ENCODE data around the gene OTUB1. TPM values are rescaled to one million over a fixed set of nuclear protein-coding genes. Genes with fewer than 3 reads are reported as not detected.
A peak's percentile ranks its signal among the peaks of the same experiment; 100 is the strongest.

OTUB1 gene
- total and polyA plus RNA-seq, 8 donors, result 15.2 to 57.8 (median 26.0) TPM

GRCh38 chr11:64020976-64021756 lies 34.9 kb downstream of the OTUB1 start:
- ATAC-seq, result no peak
- FAIRE-seq, result no peak
- Histone ChIP-seq H3K4me1 (peaks cover 4 to 9% (median 5%) of the 10 kb centered on the region in 3 donors), H3K4me3 (no peak overlapping the region), H3K36me3 (no peaks in the 10 kb centered on the region), H3K27me3 (no peaks in the 10 kb centered on the region), H3K9me3 (no peaks in the 10 kb centered on the region), H3K27ac (no peak overlapping the region)
- intact Hi-C loops (cut with DNase I), result no loop called here
- 86 to 88% methylated on average over 22 of the region's 22 CpGs for WGBS, 2 donors
- no peak for TF ChIP-seq CTCF (IDR thresholded peaks at IDR 0.05)
- DNase-seq, result peak in 1 of 6 donors; percentile 40

DNA sequence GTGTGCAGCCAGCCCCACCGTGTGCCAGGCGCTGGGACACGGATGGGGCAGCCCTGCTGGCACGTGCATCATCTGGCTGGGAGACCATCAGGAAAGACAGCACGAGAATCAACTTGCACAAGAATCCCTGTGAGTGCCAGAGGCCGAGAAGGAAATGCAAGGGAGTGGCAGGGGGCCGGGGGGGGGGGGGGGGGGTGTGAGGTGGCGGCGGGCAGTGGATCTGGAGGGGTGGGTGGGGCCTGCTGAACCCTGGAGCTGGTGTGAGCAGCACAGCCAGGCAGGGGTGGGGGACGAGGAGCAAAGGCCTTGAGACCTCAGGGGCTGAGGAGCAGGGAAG lies 35.5 kb downstream of the OTUB1 start:
- ATAC-seq, result peak in 1 of 4 donors; percentile 3
- WGBS, 2 donors, result 69 to 78% methylated on average over 9 to 10 of the region's 10 CpGs
- DNase-seq, result no peak

GRCh38 chr11:64022125-64022784 lies 36.0 kb downstream of the OTUB1 start:
- no peak for TF ChIP-seq CTCF (IDR thresholded peaks at IDR 0.05)
- ATAC-seq, result no peak
- Histone ChIP-seq H3K4me1 (peaks cover 4 to 9% (median 5%) of the 10 kb centered on the region in 3 donors), H3K4me3 (no peak overlapping the region), H3K9me3 (no peaks in the 10 kb centered on the region), H3K27ac (no peak overlapping the region), H3K36me3 (no peaks in the 10 kb centered on the region), H3K27me3 (no peaks in the 10 kb centered on the region)
- 86 to 90% methylated on average over 14 of the region's 14 CpGs for WGBS, 2 donors
- no peak for DNase-seq
- intact Hi-C loops (cut with DNase I), result no loop called here
- no peak for FAIRE-seq

More for the DNA sequence above, 35.5 kb downstream of the OTUB1 start:
- intact Hi-C loops (cut with DNase I), result no loop called here
- Histone ChIP-seq H3K4me1 (peaks cover 4 to 9% (median 5%) of the 10 kb centered on the region in 3 donors), H3K4me3 (no peak overlapping the region), H3K36me3 (no peaks in the 10 kb centered on the region), H3K27me3 (no peaks in the 10 kb centered on the region), H3K27ac (no peak overlapping the region), H3K9me3 (no peaks in the 10 kb centered on the region)
- TF ChIP-seq CTCF (IDR thresholded peaks at IDR 0.05), result no peak
- no peak for FAIRE-seq

- no peaks in the 10 kb centered on the region for H3K36me3 ChIP-seq
- DNase-seq (no peak), ATAC-seq (no peak), FAIRE-seq (no peak)
- WGBS, 2 donors, result 89 to 94% methylated on average over 20 of the region's 20 CpGs
- intact Hi-C loops (cut with DNase I), result no loop called here
- H3K4me3 ChIP-seq, result no peak overlapping the region
- H3K4me1 ChIP-seq, result peaks cover 2 to 4% (median 2%) of the 10 kb centered on the region in 3 donors
- no peak for TF ChIP-seq CTCF (IDR thresholded peaks at IDR 0.05)
- H3K27me3 ChIP-seq, result no peaks in the 10 kb centered on the region
- H3K27ac ChIP-seq, result no peak overlapping the region
- no peaks in the 10 kb centered on the region for H3K9me3 ChIP-seq
Observed at GRCh38 chr11:64023712-64024710, 37.8 kb downstream of the OTUB1 start.

Measured in pancreas (tissue), 10 donors.